HG03108 (cell line): ENCODE measurements around the gene CBFA2T3.

Experiments
- ATAC-seq: cut with Tn5 transposase; IDR thresholded peaks from one replicate; pipeline ENCODE4 v1.9.1; 2021; ENCODE audit warnings: moderate library complexity; ENCODE audit not compliant: unreplicated experiment

Gene CBFA2T3

GRCh38 chr16:88826070-88826840 lies 150.8 kb downstream of the CBFA2T3 start:
- ATAC-seq: no peak

GRCh38 chr16:88825146-88825545 lies 151.9 kb downstream of the CBFA2T3 start:
- ATAC-seq: no peak
